GM12878 (cell line): ENCODE data around the gene AP5B1. TPM values are rescaled to one million over a fixed set of nuclear protein-coding genes. Genes with fewer than 3 reads are reported as not detected.

Source experiments
- ATAC-seq: fragments of 200-7000 bp; cut with Tn5 transposase; 3 replicates; pipeline ENCODE4 v1.9.1; 2020; ENCODE audit warnings: mild to moderate bottlenecking, moderate library complexity
- BruUV-seq: library from RNA; stranded (reverse); fragments of 400-500 nt; replicated peaks from 2 replicates; lab custom pipeline; 2021; lab: Mats Ljungman, UMichigan
- CTCF ChIA-PET: fragments of 300-600 bp; sonication (Branson Sonifier 250); formaldehyde crosslinking; extraction: SDS; loops from one replicate; lab custom pipeline; 2021; ENCODE audit warnings: inconsistent platforms; lab: Yijun Ruan, JAX
- POLR2A ChIA-PET: fragments of 350-600 bp; formaldehyde crosslinking; extraction: SDS; loops from one replicate; lab custom pipeline; 2021; ENCODE audit warnings: inconsistent platforms; lab: Charles Lee
- RAD21 ChIA-PET: fragments of 300-600 bp; sonication (Branson Sonifier 250); formaldehyde crosslinking; loops from one replicate; lab custom pipeline; 2023; ENCODE audit warnings: antibody characterized with exemption; ENCODE audit not compliant: unreplicated experiment; lab: Charles Lee
- SMC1A ChIA-PET: fragments of 300-600 bp; sonication (Branson Sonifier 250); formaldehyde crosslinking; loops from one replicate; lab custom pipeline; 2023; ENCODE audit not compliant: unreplicated experiment, uncharacterized antibody; lab: Charles Lee
- DNase-seq: peaks from one replicate; pipeline ENCODE4 v3.0.0-alpha.2; 2011; ENCODE audit warnings: low read depth, low spot score
- FAIRE-seq: peaks from 3 replicates; lab custom pipeline; 2011; peaks lifted over from hg19 to GRCh38; lab: Jason Lieb, UNC
- H2AFZ ChIP-seq: 2 replicates; pipeline ENCODE4 v1.6.0; 2011; ENCODE audit warnings: low read depth, low read length, control low read depth; ENCODE audit not compliant: control insufficient read depth
- H3K27ac ChIP-seq: 2 replicates; pipeline ENCODE4 v1.5.1; 2011; ENCODE audit warnings: control low read depth; ENCODE audit not compliant: control insufficient read depth, insufficient read depth
- H3K27me3 ChIP-seq, 2 experiments: replicated peaks in 1 of 2; 2 replicates each; pipeline versions ENCODE4 v1.6.0 to v1.6.1; 2011; ENCODE audit warnings: low read length in 1 of 2; ENCODE audit not compliant: control insufficient read depth in 2 of 2, insufficient read depth in 2 of 2
- H3K36me3 ChIP-seq, 2 experiments: 2 replicates each; pipeline ENCODE4 v1.5.1; 2011; ENCODE audit warnings: low read length in 1 of 2; ENCODE audit not compliant: control insufficient read depth in 2 of 2, insufficient read depth in 2 of 2
- H3K4me1 ChIP-seq: 2 replicates; pipeline ENCODE4 v1.6.1; 2011; ENCODE audit warnings: mild to moderate bottlenecking, low read length, moderate library complexity, mixed read lengths; ENCODE audit not compliant: control insufficient read depth, insufficient read depth
- H3K4me2 ChIP-seq: 2 replicates; pipeline ENCODE4 v1.6.0; 2011; ENCODE audit warnings: control low read depth; ENCODE audit not compliant: control insufficient read depth, insufficient read depth
- H3K4me3 ChIP-seq: fragments of 200-600 bp; sonication (generic); 2 replicates; pipeline ENCODE4 v1.5.1; 2016
- H3K79me2 ChIP-seq: 2 replicates; pipeline ENCODE4 v1.6.0; 2011; ENCODE audit warnings: low read length; ENCODE audit not compliant: control insufficient read depth, insufficient read depth
- H3K9ac ChIP-seq: 2 replicates; pipeline ENCODE4 v1.8.0; 2011; ENCODE audit warnings: low read length, control low read depth, mixed read lengths; ENCODE audit not compliant: control insufficient read depth, insufficient read depth
- H3K9me3 ChIP-seq: replicated peaks from 3 replicates; pipeline ENCODE4 v1.5.1; 2011; ENCODE audit warnings: mild to moderate bottlenecking, low read length; ENCODE audit not compliant: control insufficient read depth, insufficient read depth
- H4K20me1 ChIP-seq: 2 replicates; pipeline ENCODE4 v1.6.0; 2011; ENCODE audit not compliant: control insufficient read depth, insufficient read depth
- BCLAF1 ChIP-seq: fragments of 450-650 bp; IDR thresholded peaks from 2 replicates; pipeline ENCODE4 v1.6.1; 2017; ENCODE audit warnings: antibody characterized with exemption, mild to moderate bottlenecking, moderate library complexity
- CBX5 ChIP-seq: sonication (generic); IDR thresholded peaks from 2 replicates; pipeline ENCODE4 v1.6.1; 2016; ENCODE audit warnings: low read depth, moderate library complexity, mild to moderate bottlenecking, inconsistent platforms
- MEF2A ChIP-seq: IDR thresholded peaks from 2 replicates; pipeline ENCODE4 v1.6.1; 2011; ENCODE audit warnings: low read depth, mild to moderate bottlenecking, low read length, moderate library complexity; ENCODE audit not compliant: insufficient read depth
- MTA3 ChIP-seq: IDR thresholded peaks from 2 replicates; pipeline ENCODE4 v1.6.1; 2012; ENCODE audit warnings: low read length, inconsistent platforms, borderline replicate concordance
- MYB ChIP-seq: fragments of 150-350 bp; IDR thresholded peaks from 2 replicates; pipeline ENCODE4 v1.6.1; 2014; ENCODE audit warnings: mild to moderate bottlenecking, low read depth, low read length, borderline replicate concordance
- PRDM15 ChIP-seq: fragments of 450-650 bp; formaldehyde crosslinking; IDR thresholded peaks from 2 replicates; pipeline ENCODE4 v1.4.0; 2020; ENCODE audit warnings: mild to moderate bottlenecking, moderate library complexity
- SMARCA5 ChIP-seq: fragments of 450-650 bp; IDR thresholded peaks from 2 replicates; pipeline ENCODE4 v1.6.1; 2017; ENCODE audit warnings: mild to moderate bottlenecking
- STAT1 ChIP-seq: fragments of 450-650 bp; conservative IDR thresholded peaks from 2 replicates; pipeline ENCODE4 v1.6.1; 2014; ENCODE audit warnings: antibody characterized with exemption, mild to moderate bottlenecking
- STAT3 ChIP-seq: IDR thresholded peaks from 2 replicates; pipeline ENCODE4 v1.6.1; 2011; ENCODE audit warnings: low read depth, low read length, improper control_type of control experiment
- USF2 ChIP-seq: IDR thresholded peaks from 2 replicates; pipeline ENCODE4 v1.6.1; 2011; ENCODE audit warnings: low read depth, low read length, improper control_type of control experiment, borderline replicate concordance
- ZNF592 ChIP-seq: fragments of 450-650 bp; IDR thresholded peaks from 2 replicates; pipeline ENCODE4 v1.6.1; 2017; ENCODE audit warnings: mild to moderate bottlenecking, moderate library complexity
- WGBS: methylation state at CpG from one replicate; pipeline ENCODE4 v1.1.6; 2016; ENCODE audit warnings: low lambda C conversion rate; ENCODE audit not compliant: insufficient replicate concordance, insufficient coverage; ENCODE audit errors: missing lambda C conversion rate; 5-methylcytosine and 5-hydroxymethylcytosine counted together
- in situ Hi-C: fragments of 300-500 bp; cut with MboI; formaldehyde crosslinking; loops from 9 replicates; pipeline ENCODE4 v1.14.3; 2018; ENCODE audit warnings: mixed read lengths
- intact Hi-C: fragments of 100-400 bp; cut with micrococcal nuclease; formaldehyde crosslinking; loops from one replicate; pipeline ENCODE4 v1.14.2; 2022; ENCODE audit not compliant: unreplicated experiment
- polyA plus RNA-seq, 11 experiments: library from polyadenylated mRNA; depleted of rRNA in 4 of 11; unstranded in 6 of 11; stranded (reverse) in 5 of 11; fragments of >200 nt; fragmentation: Nextera tagmentation in 4 of 11; fragmentation: Illumina TruSeq in 1 of 11; extraction: Ambion mirVana in 4 of 11; extraction: Trizol in 1 of 11; gene quantifications; 1 replicate in 1 of 11; 2 replicates in 10 of 11; pipeline versions ENCODE4 v1.2.1 to v1.2.3, GENCODE V29; 2011 to 2016; ENCODE audit warnings: inconsistent platforms in 2 of 11, missing spikeins in 2 of 11, low read depth in 1 of 11
- total RNA-seq, 4 experiments: library from RNA; depleted of rRNA in 3 of 4; stranded (reverse); fragments of >200 nt in 3 of 4; fragmentation: Illumina TruSeq in 1 of 4; extraction: Trizol in 1 of 4; gene quantifications; 2 replicates each; pipeline versions ENCODE4 v1.2.1 to v1.2.3, GENCODE V29; 2013 to 2021

AP5B1 gene
- total and polyA plus RNA-seq, 10 of the 15 experiments (the other 5 are each of a cell fraction or from before 2014, with no cell fraction given): 0.47 to 13.1 (median 4.8) TPM

- POLR2A ChIA-PET: interaction anchor here (0.5 to 1.2 kb wide), 3 partner anchors 21 to 301 kb away, joined by 3 to 4 read pairs (median 3); no protein-coding TSS in a partner anchor
- Histone ChIP-seq H3K36me3 (no peaks in the 10 kb centered on the region), H3K4me3 (no peak overlapping the region), H3K4me2 (no peak overlapping the region), H3K4me1 (no peaks in the 10 kb centered on the region), H3K27ac (no peak overlapping the region), H3K9ac (no peak overlapping the region), H3K9me3 (no peaks in the 10 kb centered on the region), H3K27me3 (no peaks in the 10 kb centered on the region; a peak in 1 of 4 replicates), H3K79me2 (no peaks in the 10 kb centered on the region), H2AFZ (no peak overlapping the region), H4K20me1 (no peaks in the 10 kb centered on the region)
- intact Hi-C loops: no loop called here
- no peak for DNase-seq
- no TSS peak for BruUV-seq
- RAD21 ChIA-PET: interaction anchor here (1.5 kb wide), 1 partner anchor 39 kb away, joined by 3 read pairs; no protein-coding TSS in a partner anchor
- ATAC-seq: no peak
- FAIRE-seq: no peak
- SMC1A ChIA-PET: interaction anchor here (0.6 kb wide), 1 partner anchor 7 kb away, joined by 4 read pairs; no protein-coding TSS in a partner anchor
- WGBS: 65% methylated on average over 19 of the region's 20 CpGs
- CTCF ChIA-PET: interaction anchor here (2.3 to 3.3 kb wide), 2 partner anchors 8 to 29 kb away, joined by 19 read pairs; partner anchors contain the start of gene AP5B1
- in situ Hi-C loops: no loop called here
- TF ChIP-seq MEF2A (no peak), PRDM15 (no peak), USF2 (no peak), MTA3 (no peak), BCLAF1 (no peak), SMARCA5 (no peak), MYB (no peak), STAT3 (no peak), CBX5 (no peak), ZNF592 (no peak), STAT1 (no peak)
These were observed 28.1 kb upstream of the AP5B1 start for GRCh38 chr11:65808744-65809341.
